K562 (cell line): Measurements from ENCODE around the gene EXT2.

Experiments used
- ARID2 ChIP-seq: fragments of 450-650 bp; IDR thresholded peaks from 2 replicates; pipeline ENCODE4 v1.6.1; 2017; ENCODE audit warnings: antibody characterized with exemption, mild to moderate bottlenecking
- BHLHE40 ChIP-seq: IDR thresholded peaks from 2 replicates; pipeline ENCODE4 v1.6.1; 2011; ENCODE audit warnings: low read length, improper control_type of control experiment
- GABPA ChIP-seq: fragments of 200-800 bp; sonication (Bioruptor generic); conservative IDR thresholded peaks from 2 replicates; pipeline ENCODE4 v1.6.1; 2016; ENCODE audit warnings: low read depth, missing genetic modification characterization, missing compliant biosample characterization
- KLF16 ChIP-seq: IDR thresholded peaks from 2 replicates; pipeline ENCODE4 v1.6.1; 2016; ENCODE audit warnings: antibody characterized with exemption
- POLR2AphosphoS5 ChIP-seq: IDR thresholded peaks from 2 replicates; pipeline ENCODE4 v1.6.1; 2011; ENCODE audit warnings: mild to moderate bottlenecking, low read depth, low read length, moderate library complexity; ENCODE audit not compliant: control insufficient read depth, insufficient read depth
- RAD21 ChIP-seq, 2 experiments: fragments of 250-450 bp in 1 of 2; fragments of 450-650 bp in 1 of 2; sonication (Bioruptor Pico) in 1 of 2; formaldehyde crosslinking in 1 of 2; IDR thresholded peaks in 1 of 2; conservative IDR thresholded peaks in 1 of 2; 2 replicates each; pipeline versions ENCODE4 v1.4.0 to v1.8.0; 2020 to 2022; ENCODE audit warnings: mild to moderate bottlenecking in 2 of 2, moderate library complexity in 1 of 2
- RBFOX2 ChIP-seq: fragments of 200-400 bp; formaldehyde crosslinking; IDR thresholded peaks from 2 replicates; pipeline ENCODE4 v1.6.1; 2017; ENCODE audit warnings: low read depth, mild to moderate bottlenecking, low read length, moderate library complexity
- RNF2 ChIP-seq: sonication (generic); IDR thresholded peaks from 2 replicates; pipeline ENCODE4 v1.6.1; 2016
- SIX5 ChIP-seq, 2 experiments: IDR thresholded peaks; 2 replicates each; pipeline ENCODE4 v1.6.1; 2011; ENCODE audit warnings: low read length in 2 of 2, borderline replicate concordance in 1 of 2, low read depth in 1 of 2, mild to moderate bottlenecking in 1 of 2, moderate library complexity in 1 of 2; ENCODE audit not compliant: insufficient read depth in 1 of 2
- ZNF23 ChIP-seq: fragments of 250-450 bp; sonication (Bioruptor Pico); IDR thresholded peaks from 2 replicates; pipeline ENCODE4 v1.4.0; 2020; ENCODE audit warnings: mild to moderate bottlenecking
- ZNF24 ChIP-seq: fragments of 450-650 bp; IDR thresholded peaks from 2 replicates; pipeline ENCODE4 v1.6.1; 2016
- ZNF445 ChIP-seq: fragments of 250-450 bp; sonication (Bioruptor Pico); IDR thresholded peaks from 2 replicates; pipeline ENCODE4 v1.4.0; 2020; ENCODE audit warnings: low read depth, mild to moderate bottlenecking, moderate library complexity
- ZNF609 ChIP-seq: sonication (generic); formaldehyde crosslinking; IDR thresholded peaks from 2 replicates; pipeline ENCODE4 v1.8.1; 2023; ENCODE audit warnings: missing genetic modification reagents, mild to moderate bottlenecking, borderline replicate concordance
- TF ChIP-seq, protein P1 (sequence below): sonication (generic); formaldehyde crosslinking; IDR thresholded peaks from 2 replicates; pipeline ENCODE4 v1.8.1; 2023; ENCODE audit warnings: mild to moderate bottlenecking, missing genetic modification reagents

GRCh38 chr11:44127130-44127529 is 31.7 kb downstream of the EXT2 start:
- no peak for TF ChIP-seq GABPA (tag)
- TF ChIP-seq, protein P1, sequence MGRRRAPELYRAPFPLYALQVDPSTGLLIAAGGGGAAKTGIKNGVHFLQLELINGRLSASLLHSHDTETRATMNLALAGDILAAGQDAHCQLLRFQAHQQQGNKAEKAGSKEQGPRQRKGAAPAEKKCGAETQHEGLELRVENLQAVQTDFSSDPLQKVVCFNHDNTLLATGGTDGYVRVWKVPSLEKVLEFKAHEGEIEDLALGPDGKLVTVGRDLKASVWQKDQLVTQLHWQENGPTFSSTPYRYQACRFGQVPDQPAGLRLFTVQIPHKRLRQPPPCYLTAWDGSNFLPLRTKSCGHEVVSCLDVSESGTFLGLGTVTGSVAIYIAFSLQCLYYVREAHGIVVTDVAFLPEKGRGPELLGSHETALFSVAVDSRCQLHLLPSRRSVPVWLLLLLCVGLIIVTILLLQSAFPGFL: no peak
- TF ChIP-seq ZNF24: no peak
- no peak for TF ChIP-seq POLR2AphosphoS5
- no peak for TF ChIP-seq RAD21 (CRISPR knock-in tag; conservative IDR thresholded peaks at IDR 0.05 in 1 of 2, IDR thresholded peaks at IDR 0.05 in 1 of 2)
- no peak for TF ChIP-seq RNF2
- no peak for TF ChIP-seq BHLHE40
- TF ChIP-seq ZNF609 (CRISPR knock-in tag): no peak
- no peak for TF ChIP-seq SIX5 (IDR thresholded peaks at IDR 0.05; ENCODE audit: borderline replicate concordance in 1 of 2, insufficient read depth in 1 of 2, low read depth in 1 of 2, low read length in 2 of 2)
- TF ChIP-seq ZNF445 (CRISPR knock-in tag): no peak
- no peak for TF ChIP-seq RBFOX2
- TF ChIP-seq ZNF23 (CRISPR knock-in tag): no peak
- no peak for TF ChIP-seq ARID2
- no peak for TF ChIP-seq KLF16
